ENCODE data around the gene ATXN3L.

The ATXN3L gene

GRCh38 chrX:13276991-13277390 is 42.9 kb downstream of the ATXN3L start:
- in situ Hi-C loops (cut with MboI; ENCODE audit: low pct_unique_long_range_greater_than_20kb, low sequenced_read_pairs), result no loop called here

GRCh38 chrX:13275031-13275430 is 44.8 kb downstream of the ATXN3L start:
- in situ Hi-C loops (cut with MboI; ENCODE audit: low pct_unique_long_range_greater_than_20kb, low sequenced_read_pairs), result no loop called here
- DNase-seq, result no peak

More at GRCh38 chrX:13276991-13277390, 42.9 kb downstream of the ATXN3L start:
- no peak for DNase-seq

GRCh38 chrX:13272426-13272825 is 47.4 kb downstream of the ATXN3L start:
- in situ Hi-C loops (cut with MboI; ENCODE audit: low pct_unique_long_range_greater_than_20kb, low sequenced_read_pairs), result no loop called here
- no peak for DNase-seq

- in situ Hi-C loops (cut with MboI; ENCODE audit: low pct_unique_long_range_greater_than_20kb, low sequenced_read_pairs), result no loop called here
- DNase-seq, result no peak
Observed at GRCh38 chrX:13271511-13271910, 48.3 kb downstream of the ATXN3L start.

GRCh38 chrX:13270360-13270759 is 49.5 kb downstream of the ATXN3L start:
- no peak for DNase-seq
- in situ Hi-C loops (cut with MboI; ENCODE audit: low pct_unique_long_range_greater_than_20kb, low sequenced_read_pairs), result no loop called here

GRCh38 chrX:13268874-13269273 is 51.0 kb downstream of the ATXN3L start:
- in situ Hi-C loops (cut with MboI; ENCODE audit: low pct_unique_long_range_greater_than_20kb, low sequenced_read_pairs), result no loop called here
- no peak for DNase-seq
